B cell (primary cell): ENCODE results near the gene TBR1. TPM values are rescaled to one million over a fixed set of nuclear protein-coding genes. Genes with fewer than 3 reads are reported as not detected.
A peak's percentile ranks its signal among the peaks of the same experiment; 100 is the strongest.

ENCODE experiments used
- ATAC-seq: fragments of 200-7000 bp; cut with Tn5 transposase; one replicate; pipeline ENCODE4 v1.10.0; 2021; ENCODE audit warnings: low read depth, mild to moderate bottlenecking, moderate number of reproducible peaks, moderate library complexity
- CTCF ChIA-PET: fragments of 350-600 bp; sonication (Branson Sonifier 250); formaldehyde crosslinking; loops from one replicate; lab custom pipeline; 2021; ENCODE audit warnings: antibody characterized with exemption, inconsistent platforms; lab: Charles Lee
- POLR2A ChIA-PET: fragments of 350-600 bp; sonication (Branson Sonifier 250); formaldehyde crosslinking; loops from one replicate; lab custom pipeline; 2021; ENCODE audit warnings: antibody characterized with exemption; lab: Charles Lee
- DNase-seq: peaks from one replicate; pipeline ENCODE4 v3.0.0; 2013
- H2AFZ ChIP-seq: 2 replicates; pipeline ENCODE4 v1.6.1; 2012; ENCODE audit warnings: mild to moderate bottlenecking, low read depth, low read length; ENCODE audit not compliant: insufficient read depth, poor library complexity, severe bottlenecking
- H3K27ac ChIP-seq, 2 donors: 1 replicate in 1 of 2; 2 replicates in 1 of 2; pipeline ENCODE4 v1.5.1; 2012 to 2013; ENCODE audit warnings: low read length in 2 of 2, mild to moderate bottlenecking in 2 of 2, moderate library complexity in 1 of 2
- H3K27me3 ChIP-seq, 4 experiments: fragments of 200-600 bp in 1 of 4; sonication (generic) in 1 of 4; replicated peaks in 1 of 4; 1 replicate in 2 of 4; 2 replicates in 2 of 4; pipeline versions ENCODE4 v1.6.1 to v1.7.0; 2013 to 2016; ENCODE audit warnings: low read length in 3 of 4, mild to moderate bottlenecking in 2 of 4, mixed read lengths in 1 of 4, moderate library complexity in 1 of 4; ENCODE audit not compliant: insufficient read depth in 4 of 4, control insufficient read depth in 3 of 4; ENCODE audit errors: control extremely low read depth in 1 of 4
- H3K36me3 ChIP-seq, 2 experiments: replicated peaks in 1 of 2; 1 replicate in 1 of 2; 2 replicates in 1 of 2; pipeline versions ENCODE4 v1.6.1 to v1.7.1; 2013; ENCODE audit warnings: low read length in 1 of 2; ENCODE audit not compliant: insufficient read depth in 2 of 2, control insufficient read depth in 1 of 2; ENCODE audit errors: control extremely low read depth in 1 of 2, extremely low read depth in 1 of 2
- H3K4me1 ChIP-seq, 2 donors: fragments of 200-600 bp in 1 of 2; sonication (generic) in 1 of 2; 1 replicate in 1 of 2; 2 replicates in 1 of 2; pipeline versions ENCODE4 v1.5.1 to v1.6.1; 2013 to 2017; ENCODE audit warnings: low read length in 2 of 2; ENCODE audit not compliant: control insufficient read depth in 2 of 2, insufficient read depth in 2 of 2
- H3K4me2 ChIP-seq: replicated peaks from 2 replicates; pipeline ENCODE3; 2012; ENCODE audit warnings: mild to moderate bottlenecking, low read depth, low read length; ENCODE audit not compliant: poor library complexity, severe bottlenecking
- H3K4me3 ChIP-seq, 5 experiments: fragments of 200-600 bp in 1 of 5; sonication (generic) in 1 of 5; 1 replicate in 3 of 5; 2 replicates in 2 of 5; pipeline versions ENCODE4 v1.5.1 to v1.7.0; 2011 to 2016; ENCODE audit warnings: low read length in 4 of 5, mild to moderate bottlenecking in 4 of 5, low read depth in 2 of 5, control low read depth in 1 of 5, moderate library complexity in 1 of 5; ENCODE audit not compliant: insufficient read depth in 1 of 5; ENCODE audit errors: control extremely low read depth in 1 of 5, extremely low read depth in 1 of 5
- H3K79me2 ChIP-seq: fragments of 200-600 bp; sonication (generic); one replicate; pipeline ENCODE4 v1.6.0; 2016; ENCODE audit warnings: low read length; ENCODE audit not compliant: control insufficient read depth, insufficient read depth
- H3K9ac ChIP-seq: fragments of 200-600 bp; sonication (generic); 2 replicates; pipeline ENCODE4 v1.6.1; 2017; ENCODE audit warnings: mild to moderate bottlenecking, low read length, moderate library complexity
- H3K9me3 ChIP-seq, 3 donors: one replicate each; pipeline versions ENCODE4 v1.6.1 to v1.7.1; 2013; ENCODE audit warnings: low read length in 2 of 3; ENCODE audit not compliant: control insufficient read depth in 2 of 3, insufficient read depth in 1 of 3; ENCODE audit errors: control extremely low read depth in 1 of 3
- H4K20me1 ChIP-seq: 2 replicates; pipeline ENCODE4 v1.6.0; 2012; ENCODE audit warnings: mild to moderate bottlenecking, low read length; ENCODE audit not compliant: insufficient read depth, control insufficient read depth, poor library complexity, severe bottlenecking
- H3K27ac Mint-ChIP-seq: one replicate; pipeline ENCODE4 v1.8.0; 2021; ENCODE audit warnings: mixed read lengths
- H3K27me3 Mint-ChIP-seq: one replicate; pipeline ENCODE4 v1.8.0; 2021; ENCODE audit warnings: mixed read lengths
- H3K4me1 Mint-ChIP-seq: one replicate; pipeline ENCODE4 v1.8.0; 2021; ENCODE audit warnings: mixed read lengths
- H3K4me3 Mint-ChIP-seq: one replicate; pipeline ENCODE4 v1.8.0; 2021; ENCODE audit warnings: mixed read lengths
- H3K9me3 Mint-ChIP-seq: one replicate; pipeline ENCODE4 v1.8.0; 2022; ENCODE audit warnings: mixed read lengths; ENCODE audit not compliant: insufficient read depth
- CTCF ChIP-seq: fragments of 200-600 bp; IDR thresholded peaks from one replicate; pipeline ENCODE4 v1.8.0; 2022; ENCODE audit warnings: antibody characterized with exemption, mild to moderate bottlenecking
- EZH2 ChIP-seq: IDR thresholded peaks from 2 replicates; pipeline ENCODE4 v1.6.1; 2012; ENCODE audit warnings: borderline replicate concordance, low read depth, mild to moderate bottlenecking, moderate library complexity, low read length; ENCODE audit not compliant: insufficient read depth, poor library complexity, severe bottlenecking
- WGBS: methylation state at CpG from one replicate; pipeline ENCODE4 v1.1.5; 2013; ENCODE audit warnings: missing lambda C conversion rate; ENCODE audit not compliant: insufficient coverage; 5-methylcytosine and 5-hydroxymethylcytosine counted together
- intact Hi-C: fragments of 100-400 bp; cut with micrococcal nuclease; formaldehyde crosslinking; loops from one replicate; pipeline ENCODE4 v1.10.0; 2022
- polyA plus RNA-seq: library from polyadenylated mRNA; depleted of rRNA; stranded (reverse); fragments of >200 nt; gene quantifications from 2 replicates; pipeline ENCODE4 v1.2.3, GENCODE V29; 2012
- total RNA-seq, 2 donors: library from RNA; stranded (reverse); fragments of 120-200 nt in 1 of 2; gene quantifications; 1 replicate in 1 of 2; 2 replicates in 1 of 2; pipeline versions ENCODE4 v1.2.3 to v1.2.4, GENCODE V29; 2013 to 2022

Gene TBR1
- total and polyA plus RNA-seq, 2 donors (not counting 1 experiment from before 2014, with no cell fraction given) = not detected

GRCh38 chr2:161426922-161427663 is 11.0 kb downstream of the TBR1 start:
- peak overlapping the region in 2 of 5 experiments; percentile 8 to 36 for H3K4me3 ChIP-seq
- no peaks in the 10 kb centered on the region for H3K79me2 ChIP-seq
- peak overlapping the region; percentile 17 for H3K9ac ChIP-seq
- H3K27ac Mint-ChIP-seq = no peak overlapping the region
- H3K4me3 Mint-ChIP-seq = peak overlapping the region; percentile 73
- H3K4me1 ChIP-seq = peaks cover 20 to 51% of the 10 kb centered on the region in 2 donors
- H3K36me3 ChIP-seq = no peaks in the 10 kb centered on the region
- peak overlapping the region; percentile 23 for H2AFZ ChIP-seq
- H3K27me3 Mint-ChIP-seq = peaks cover 73% of the 10 kb centered on the region
- CTCF ChIA-PET = no interaction called here
- H3K27me3 ChIP-seq = peaks cover 2 to 78% (median 56%) of the 10 kb centered on the region in 4 experiments
- peaks cover 25% of the 10 kb centered on the region for H3K4me1 Mint-ChIP-seq
- WGBS = 8% methylated on average over 50 of the region's 54 CpGs
- POLR2A ChIA-PET = no interaction called here
- H3K27ac ChIP-seq = no peak overlapping the region
- peaks cover 2% of the 10 kb centered on the region for H3K9me3 Mint-ChIP-seq
- ATAC-seq = no peak
- peaks cover 1 to 35% (median 10%) of the 10 kb centered on the region in 3 donors for H3K9me3 ChIP-seq
- peak overlapping the region; percentile 54 for H3K4me2 ChIP-seq
- no peak for TF ChIP-seq CTCF
- TF ChIP-seq EZH2 = no peak
- no peaks in the 10 kb centered on the region for H4K20me1 ChIP-seq
- DNase-seq = peak; percentile 41
- intact Hi-C loops = no loop called here
